HG03060 (cell line): ENCODE data around the gene HDC.

Experiments
- ATAC-seq: cut with Tn5 transposase; IDR thresholded peaks from one replicate; pipeline ENCODE4 v1.9.1; 2021; ENCODE audit warnings: low read depth, moderate number of reproducible peaks; ENCODE audit not compliant: unreplicated experiment

Gene HDC

DNA sequence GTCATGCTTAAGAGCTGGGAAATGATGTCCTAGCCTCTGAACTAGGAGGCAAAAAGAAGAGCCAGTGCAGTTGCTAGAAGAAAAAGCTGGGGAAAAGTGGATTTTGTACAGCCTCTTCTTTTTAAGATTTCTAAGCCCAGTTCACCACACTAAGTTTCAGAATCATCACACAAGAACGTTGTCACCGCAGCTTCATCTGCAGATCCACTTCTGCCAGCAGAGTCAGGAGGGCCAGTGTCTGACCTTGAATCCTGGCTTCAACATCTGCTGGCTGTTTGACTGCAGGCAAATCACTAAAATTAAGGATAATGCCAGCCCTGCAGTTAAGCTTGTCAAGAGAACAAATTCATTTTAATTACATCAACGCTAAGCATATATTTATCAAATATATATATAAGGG lies 36.2 kb downstream of the HDC start:
- no peak for ATAC-seq

DNA sequence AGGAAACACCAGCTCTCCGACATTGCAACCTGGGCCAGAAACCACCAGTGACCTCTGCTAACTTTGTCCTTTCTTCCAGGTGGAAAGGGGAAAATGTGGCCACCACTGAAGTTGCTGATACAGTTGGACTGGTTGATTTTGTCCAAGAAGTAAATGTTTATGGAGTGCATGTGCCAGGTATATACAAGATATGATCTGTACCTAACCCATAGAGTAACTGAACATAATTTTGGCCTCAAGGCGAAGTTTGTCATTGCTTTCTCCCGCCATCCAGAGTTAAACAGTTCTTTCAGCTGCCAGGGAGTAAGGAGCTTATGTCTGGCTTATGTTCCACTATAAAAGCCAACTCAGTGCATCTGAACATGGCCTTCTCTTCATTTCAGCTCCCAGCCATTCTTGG lies 36.7 kb downstream of the HDC start:
- ATAC-seq, result no peak

DNA sequence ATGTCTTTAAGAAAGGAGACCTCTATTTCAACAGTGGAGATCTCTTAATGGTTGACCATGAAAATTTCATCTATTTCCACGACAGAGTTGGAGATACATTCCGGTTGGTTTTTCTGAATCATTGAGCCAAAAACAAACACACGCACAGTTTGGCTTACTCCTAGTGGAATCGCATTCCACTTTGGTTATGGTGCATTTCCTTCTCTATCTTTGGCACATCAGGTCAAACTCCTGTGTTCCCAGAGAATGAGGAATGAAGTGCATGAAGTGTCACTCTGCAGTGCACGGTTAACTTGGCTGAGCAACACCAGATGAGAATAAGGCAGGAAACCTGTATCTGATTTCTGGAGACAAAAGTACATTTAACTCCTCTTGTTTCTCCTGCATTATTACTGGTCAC lies 38.5 kb downstream of the HDC start:
- ATAC-seq, result no peak

DNA sequence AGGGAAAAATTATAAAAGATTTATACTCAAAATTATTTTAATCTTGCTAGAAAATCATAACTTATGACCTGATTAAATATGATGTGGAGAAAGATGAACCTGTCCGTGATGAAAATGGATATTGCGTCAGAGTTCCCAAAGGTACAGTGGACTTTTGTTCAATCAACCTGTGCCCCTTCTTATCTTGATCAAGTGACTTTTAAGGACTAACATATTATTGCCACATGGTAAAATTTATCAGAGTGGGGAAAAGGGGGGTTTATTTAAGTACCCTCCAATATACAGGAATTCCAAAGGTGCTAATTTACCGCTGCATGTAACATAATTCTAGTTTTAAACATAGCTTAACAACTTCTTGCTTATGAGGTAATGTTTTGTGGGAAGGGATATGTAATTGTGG lies 39.6 kb downstream of the HDC start:
- ATAC-seq, result no peak

DNA sequence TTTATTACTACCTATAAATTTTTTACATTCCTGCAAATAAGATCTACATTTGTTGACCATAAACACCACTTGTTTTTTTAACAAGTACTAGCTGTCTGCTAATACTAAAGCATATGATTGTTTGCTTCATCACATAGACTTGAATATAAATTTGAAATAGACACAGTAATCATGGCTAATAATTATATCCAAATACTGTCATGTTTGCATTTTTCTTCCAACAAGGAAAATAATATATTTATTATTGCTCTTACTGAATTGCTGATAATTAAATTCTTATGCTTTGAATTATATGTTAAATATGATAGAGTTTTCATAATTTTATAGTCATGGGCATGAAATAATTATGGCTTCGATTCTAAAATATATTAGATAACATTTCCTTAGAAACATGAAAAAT lies 40.5 kb downstream of the HDC start:
- ATAC-seq, result no peak

DNA sequence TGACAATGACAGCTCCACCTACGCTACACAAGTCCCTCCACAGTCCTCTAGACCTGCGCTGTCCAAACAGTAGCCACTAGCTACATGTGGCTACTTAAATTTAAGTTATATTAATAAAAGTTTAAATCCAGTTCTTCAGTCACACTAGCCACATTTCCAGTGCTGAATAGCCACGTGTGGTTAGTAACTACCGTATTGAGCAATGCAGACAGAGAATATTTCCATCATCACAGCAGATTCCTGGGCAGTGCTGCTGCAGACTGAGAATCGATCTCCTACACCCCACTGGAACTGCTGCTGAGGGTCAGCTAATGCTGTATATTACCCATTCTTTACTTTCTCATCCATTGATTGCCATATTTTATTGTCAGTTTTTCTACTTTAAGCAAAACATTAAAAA lies 40.9 kb downstream of the HDC start:
- no peak for ATAC-seq

DNA sequence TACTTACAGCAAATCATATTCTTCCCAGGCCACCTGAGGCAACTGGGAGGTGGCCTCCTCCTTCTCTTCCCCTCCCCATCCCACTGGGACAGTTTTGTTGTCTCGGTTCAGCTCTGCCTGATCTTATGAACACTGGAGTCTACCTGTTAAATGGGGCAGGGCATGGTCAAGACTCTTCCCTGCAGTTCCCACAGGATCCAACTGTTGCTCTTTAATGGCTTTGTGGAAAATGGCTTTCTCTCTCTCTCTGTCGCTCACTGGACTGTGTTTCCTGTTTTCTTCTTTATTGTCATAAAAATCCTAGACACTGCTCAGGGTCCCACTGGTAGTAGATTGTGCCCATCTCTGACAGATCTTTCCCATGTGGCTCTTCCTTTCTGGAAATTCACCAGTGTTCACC lies 43.3 kb downstream of the HDC start:
- no peak for ATAC-seq

DNA sequence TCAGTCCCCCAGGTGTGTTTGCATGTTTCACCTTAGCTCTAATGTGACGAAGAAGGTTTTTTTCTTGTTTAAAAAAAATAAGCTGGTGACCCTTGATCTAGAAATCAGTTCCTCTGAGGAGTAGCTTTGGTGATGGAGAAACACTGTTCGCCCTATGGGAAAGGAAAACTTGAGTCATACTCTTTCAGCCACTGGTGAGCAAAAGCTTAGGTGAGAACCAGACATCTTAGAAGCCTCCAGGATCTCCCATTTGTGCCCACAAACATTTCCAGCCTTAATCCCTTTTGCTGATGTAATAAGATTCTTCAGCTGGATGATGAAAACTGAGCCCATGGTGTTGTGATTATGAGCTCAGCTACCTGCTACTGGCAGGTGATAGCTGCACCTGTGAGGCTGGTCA lies 45.7 kb downstream of the HDC start:
- no peak for ATAC-seq

DNA sequence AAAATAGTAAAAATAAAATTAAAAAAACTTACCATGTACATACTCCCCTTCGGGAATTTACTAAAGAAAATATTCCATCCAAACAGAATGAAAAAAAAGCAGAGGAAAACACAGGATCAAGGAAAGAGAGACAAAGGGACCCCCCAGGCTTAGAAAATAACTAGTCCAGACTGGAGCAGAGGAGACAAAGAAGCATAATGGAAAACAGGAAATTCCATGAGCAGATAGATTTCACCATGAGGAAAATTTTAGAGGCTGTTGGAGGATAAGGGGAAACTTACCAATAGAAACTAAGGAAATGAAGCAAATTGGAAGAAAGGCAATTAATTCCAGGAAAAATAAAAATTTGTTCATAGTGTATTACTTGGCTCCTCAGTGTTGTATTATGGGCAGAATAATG lies 46.8 kb downstream of the HDC start:
- ATAC-seq, result no peak

DNA sequence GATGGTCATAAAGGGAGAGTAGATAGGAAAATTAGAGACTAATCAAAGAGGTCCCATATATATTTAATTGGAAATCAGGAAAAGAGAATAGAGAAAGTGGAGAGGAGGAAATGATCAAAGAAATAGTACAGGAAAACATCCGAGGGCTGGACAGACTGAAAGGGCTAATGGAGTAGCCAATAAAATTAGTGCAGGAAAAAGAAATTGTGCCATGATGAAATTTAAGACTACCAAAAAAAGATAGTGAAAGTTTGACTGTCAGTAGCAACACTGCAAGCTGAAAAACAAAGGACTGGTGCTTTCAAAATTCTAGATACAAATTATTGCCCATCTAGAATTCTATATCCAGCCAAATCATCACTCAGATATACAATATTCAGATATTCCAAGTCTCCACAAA lies 47.2 kb downstream of the HDC start:
- no peak for ATAC-seq

DNA sequence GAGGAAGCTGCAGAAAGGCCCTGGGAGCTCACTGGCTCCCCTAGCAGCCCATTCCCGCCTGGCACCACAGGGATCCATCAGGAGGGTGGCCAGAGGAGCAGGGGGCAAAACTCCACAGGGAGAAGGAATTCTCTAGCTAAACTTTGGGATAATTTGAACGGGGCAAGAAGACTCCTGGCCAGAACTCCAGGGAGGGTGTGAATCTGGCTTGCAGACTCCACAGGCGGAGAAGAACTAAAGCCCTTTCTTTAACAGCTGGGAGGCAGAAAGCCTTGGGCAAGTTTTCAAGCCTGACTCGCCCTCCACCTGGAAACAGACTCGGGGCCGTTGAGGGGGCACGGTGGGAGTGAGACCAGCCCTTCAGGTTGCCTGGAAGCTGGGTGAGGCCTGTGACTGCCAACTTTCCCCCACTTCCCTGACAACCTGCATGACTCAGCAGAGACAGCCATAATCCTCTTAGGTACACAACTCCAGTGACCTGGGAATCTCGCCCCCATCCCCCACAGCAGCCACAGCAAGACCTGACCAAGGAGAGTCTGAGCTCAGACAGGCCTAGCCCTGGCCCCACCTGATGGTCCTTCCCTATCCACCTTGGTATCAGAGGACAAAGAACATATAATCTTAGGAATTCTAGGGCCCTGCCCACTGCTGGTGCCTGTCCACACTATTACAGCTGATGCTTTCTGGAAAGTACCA lies 54.9 kb downstream of the HDC start:
- ATAC-seq, result no peak

DNA sequence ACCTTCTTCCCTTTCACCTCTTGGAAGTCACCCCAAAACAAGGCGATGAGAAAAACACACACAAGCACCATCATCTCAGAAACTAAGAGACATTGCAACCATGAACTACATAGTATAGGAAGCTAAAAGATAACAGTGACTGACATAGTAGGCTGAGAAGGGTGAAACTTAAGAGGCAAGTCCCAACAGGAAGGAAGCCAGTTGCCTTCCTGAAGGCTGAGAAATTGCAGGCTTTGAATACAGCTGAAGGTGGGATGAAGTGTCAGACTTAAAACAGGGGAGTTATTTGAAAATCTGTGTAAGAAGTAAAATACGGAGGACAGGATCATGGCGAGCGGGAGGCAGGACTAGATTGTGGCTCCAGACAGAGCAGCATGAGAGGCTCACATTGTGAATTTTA lies 55.7 kb downstream of the HDC start:
- no peak for ATAC-seq

DNA sequence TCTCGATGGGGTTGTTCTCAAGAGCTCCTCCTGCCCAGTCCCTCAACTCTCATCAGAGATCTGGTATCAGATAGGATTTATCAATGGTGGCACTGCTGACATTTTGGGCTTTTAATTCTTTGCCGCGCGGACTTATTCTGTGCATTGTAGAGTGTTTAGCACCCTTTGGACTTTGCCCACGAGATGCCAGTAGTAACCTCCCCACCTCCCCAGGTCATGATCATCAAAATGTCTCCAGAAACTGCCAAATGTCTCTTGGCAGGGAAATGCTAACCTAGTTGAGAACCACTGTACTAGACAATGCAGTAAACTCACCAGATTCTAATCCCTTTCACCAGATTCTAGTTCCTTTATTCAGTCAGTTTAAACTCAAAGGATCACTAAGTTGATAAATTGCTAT lies 59.5 kb downstream of the HDC start:
- no peak for ATAC-seq

DNA sequence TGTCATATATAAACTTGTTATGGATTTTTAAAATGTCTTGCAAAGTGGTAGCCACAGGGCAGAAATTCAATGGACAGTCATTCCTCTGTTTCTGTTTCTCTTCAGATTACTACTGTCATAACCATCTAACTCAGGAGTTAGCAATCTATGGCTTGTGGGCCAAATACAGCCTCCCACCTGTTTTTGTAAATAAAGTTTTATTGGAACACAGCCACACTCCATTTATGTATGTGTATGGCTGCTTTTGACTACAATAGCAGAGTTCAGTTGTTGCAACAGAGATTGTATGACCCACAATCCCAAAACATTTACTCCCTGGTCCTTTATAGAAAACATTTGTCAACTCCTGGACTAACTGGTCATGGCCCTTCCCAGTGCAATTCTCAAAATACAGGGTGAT lies 63.5 kb downstream of the HDC start:
- ATAC-seq, result no peak

DNA sequence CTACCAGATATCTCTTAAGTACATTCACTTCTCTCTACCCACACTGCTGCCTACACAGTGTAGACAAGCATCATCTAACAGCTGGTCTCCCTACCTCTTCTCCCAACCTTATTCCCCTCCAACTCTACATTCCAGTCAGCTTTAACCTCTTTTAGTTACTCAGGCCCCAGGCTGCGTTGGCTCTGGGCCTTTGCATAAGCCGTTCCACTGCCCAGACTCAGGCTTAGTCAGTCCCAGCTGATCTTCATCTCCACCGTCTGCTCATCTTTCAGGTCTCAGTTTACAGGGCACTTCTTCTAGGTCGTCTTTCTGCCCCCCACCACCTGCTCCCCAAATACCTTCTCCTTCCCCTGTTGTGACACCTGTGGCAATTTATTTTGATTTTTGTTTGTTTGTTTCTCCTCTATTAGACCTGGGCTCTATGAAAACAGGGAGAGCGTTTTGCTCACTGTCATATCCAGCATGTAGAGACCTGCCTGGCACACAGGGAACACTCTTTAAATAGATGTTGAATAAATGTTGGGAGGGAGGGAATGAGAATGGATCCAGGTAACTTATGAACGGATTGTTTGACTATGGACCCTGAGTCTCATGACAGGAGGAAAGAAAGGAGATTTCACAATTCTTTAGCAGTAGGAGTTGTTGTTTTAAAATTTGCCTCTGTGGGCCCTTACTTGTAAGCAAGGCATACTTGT lies 72.5 kb downstream of the HDC start:
- ATAC-seq, result no peak

DNA sequence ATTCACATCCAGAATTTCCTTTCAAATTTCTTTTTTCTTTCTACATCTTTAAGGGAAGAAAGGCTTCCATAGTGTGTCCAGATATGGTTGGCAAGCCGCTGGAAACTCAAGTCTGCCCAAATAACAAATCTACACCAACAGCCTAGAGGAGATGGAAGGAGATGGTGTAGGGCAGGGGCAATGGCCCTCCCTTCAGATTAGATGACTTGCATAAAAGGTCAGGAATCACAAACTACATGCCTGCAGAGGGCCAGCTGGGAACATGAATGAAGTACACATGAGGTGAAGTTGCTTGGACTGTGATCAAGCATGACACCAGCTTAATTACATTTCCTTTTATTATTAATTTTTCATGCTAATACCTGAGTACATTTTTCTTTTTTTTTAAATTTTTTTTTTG lies 73.4 kb downstream of the HDC start:
- ATAC-seq, result no peak
